ENCODE results near the gene LITAF.

GRCh38 chr16:11588321-11589197, 1.8 kb upstream of the LITAF start:
- TF ChIP-seq CTCF (IDR thresholded peaks at IDR 0.05) (no peak), POLR2AphosphoS5 (IDR thresholded peaks at IDR 0.05) (no peak)
